ENCODE measurements around the gene RASGRF1. TPM values are rescaled to one million over a fixed set of nuclear protein-coding genes. Genes with fewer than 3 reads are reported as not detected.

RASGRF1 gene
- total and polyA plus RNA-seq, 9 of the 15 experiments (the other 6 are each of a cell fraction or from before 2014, with no cell fraction given), result 0.03 to 0.58 (median 0.06) TPM; not detected in 1

GRCh38 chr15:79071901-79072300, 18.7 kb downstream of the RASGRF1 start:
- intact Hi-C loops (cut with micrococcal nuclease), result no loop called here
- no CpG with 5 or more reads among the region's 3 CpGs for WGBS (ENCODE audit: insufficient coverage, low coverage, missing lambda C conversion rate)
- Histone ChIP-seq H3K9me1 (ENCODE audit: control insufficient read depth, insufficient read depth, low read length) (no peaks in the 10 kb centered on the region), H3K27ac (ENCODE audit: extremely low read depth, low read depth, low read length) (no peak overlapping the region), H3K79me2 (ENCODE audit: control insufficient read depth, insufficient read depth, low read length) (no peaks in the 10 kb centered on the region), H3K4me1 (replicated peaks in 1 of 2; ENCODE audit: control insufficient read depth in 2 of 2, insufficient read depth in 2 of 2, low read length in 2 of 2) (no peaks in the 10 kb centered on the region), H3K4me3 (no peak overlapping the region), H3K36me3 (ENCODE audit: control insufficient read depth, insufficient read depth, low read length) (no peaks in the 10 kb centered on the region), H4K20me1 (replicated peaks; ENCODE audit: control insufficient read depth, insufficient read depth, low read length) (peaks cover 9% of the 10 kb centered on the region; the same call in 1 of the 2 replicates), H3K9ac (ENCODE audit: insufficient read depth in 1 of 2, low read depth in 2 of 2, low read length in 2 of 2) (no peak overlapping the region), H3K4me2 (ENCODE audit: insufficient read depth, low read length) (no peak overlapping the region), H3K9me3 (replicated peaks; ENCODE audit: control insufficient read depth, insufficient read depth, low read depth, low read length) (no peaks in the 10 kb centered on the region), H3K27me3 (ENCODE audit: control insufficient read depth in 2 of 2, insufficient read depth in 2 of 2, low read length in 2 of 2) (peaks cover 2 to 28% of the 10 kb centered on the region in 2 experiments; a peak in 4 of 5 replicates), H2AFZ (ENCODE audit: low read depth, low read length) (no peak overlapping the region)
- TF ChIP-seq THAP7 (CRISPR knock-in tag; IDR thresholded peaks at IDR 0.05) (no peak), ZNF507 (tag; conservative IDR thresholded peaks at IDR 0.05) (no peak)
- no peak for ATAC-seq
- ChIA-PET POLR2A (interaction anchor here (0.9 to 1.1 kb wide), 2 partner anchors 9 to 21 kb away, joined by 3 to 4 read pairs; no protein-coding TSS in a partner anchor), CTCF (ENCODE audit: low intra/inter-chr PET ratio) (no interaction called here)
- BruUV-seq (replicated peaks), result no TSS peak
- no peak for DNase-seq (ENCODE audit: extremely low read depth in 1 of 4, low spot score in 3 of 4)
- in situ Hi-C loops (cut with MboI), result no loop called here
- no peak for FAIRE-seq

GRCh38 chr15:79068790-79069189, 21.8 kb downstream of the RASGRF1 start:
- H3K9me3 ChIP-seq (replicated peaks; ENCODE audit: control insufficient read depth, insufficient read depth, low read depth, low read length), result no peaks in the 10 kb centered on the region
- no peak overlapping the region for H2AFZ ChIP-seq (ENCODE audit: low read depth, low read length)
- in situ Hi-C loops (cut with MboI), result no loop called here
- H3K27me3 ChIP-seq (ENCODE audit: control insufficient read depth in 2 of 2, insufficient read depth in 2 of 2, low read length in 2 of 2), result peaks cover 2 to 18% of the 10 kb centered on the region in 2 experiments; a peak in 4 of 5 replicates
- no peak overlapping the region for H3K4me3 ChIP-seq
- H3K79me2 ChIP-seq (ENCODE audit: control insufficient read depth, insufficient read depth, low read length), result no peaks in the 10 kb centered on the region
- ChIA-PET POLR2A (no interaction called here), CTCF (ENCODE audit: low intra/inter-chr PET ratio) (no interaction called here)
- H4K20me1 ChIP-seq (replicated peaks; ENCODE audit: control insufficient read depth, insufficient read depth, low read length), result peaks cover 3% of the 10 kb centered on the region; the same call in 1 of the 2 replicates
- no peaks in the 10 kb centered on the region for H3K36me3 ChIP-seq (ENCODE audit: control insufficient read depth, insufficient read depth, low read length)
- no peak overlapping the region for H3K9ac ChIP-seq (ENCODE audit: insufficient read depth in 1 of 2, low read depth in 2 of 2, low read length in 2 of 2)
- H3K4me1 ChIP-seq (replicated peaks in 1 of 2; ENCODE audit: control insufficient read depth in 2 of 2, insufficient read depth in 2 of 2, low read length in 2 of 2), result no peaks in the 10 kb centered on the region
- H3K4me2 ChIP-seq (ENCODE audit: insufficient read depth, low read length), result no peak overlapping the region
- intact Hi-C loops (cut with micrococcal nuclease), result no loop called here
- no peak for FAIRE-seq
- no peak for ATAC-seq
- DNase-seq (ENCODE audit: extremely low read depth in 1 of 4, low spot score in 3 of 4), result no peak
- 0% methylated on average over 2 of the region's 2 CpGs for WGBS (ENCODE audit: insufficient coverage, low coverage, missing lambda C conversion rate)
- H3K9me1 ChIP-seq (ENCODE audit: control insufficient read depth, insufficient read depth, low read length), result no peaks in the 10 kb centered on the region
- H3K27ac ChIP-seq (ENCODE audit: extremely low read depth, low read depth, low read length), result no peak overlapping the region
- BruUV-seq (replicated peaks), result no TSS peak
- TF ChIP-seq PRPF4 (IDR thresholded peaks at IDR 0.05; ENCODE audit: insufficient read depth, low read depth, low read length, poor library complexity, severe bottlenecking), result no peak
- TF ChIP-seq ZNF57 (CRISPR knock-in tag; IDR thresholded peaks at IDR 0.05), result no peak
- no peak for TF ChIP-seq SRF (CRISPR knock-in tag; IDR thresholded peaks at IDR 0.05)
- TF ChIP-seq CXXC5 (CRISPR knock-in tag; IDR thresholded peaks at IDR 0.05), result no peak
- TF ChIP-seq RFX5 (IDR thresholded peaks at IDR 0.05; ENCODE audit: low read depth, low read length), result no peak
- TF ChIP-seq ZNF184 (CRISPR knock-in tag; IDR thresholded peaks at IDR 0.05), result no peak
- no peak for TF ChIP-seq SMARCC2 (IDR thresholded peaks at IDR 0.05; ENCODE audit: low read depth)
- TF ChIP-seq NUFIP1 (IDR thresholded peaks at IDR 0.05; ENCODE audit: partially characterized antibody), result no peak
- no peak for TF ChIP-seq POLR2B (IDR thresholded peaks at IDR 0.05; ENCODE audit: low read depth, partially characterized antibody)
- TF ChIP-seq ELF2 (CRISPR knock-in tag; IDR thresholded peaks at IDR 0.05), result no peak
- no peak for TF ChIP-seq EWSR1 (IDR thresholded peaks at IDR 0.05; ENCODE audit: borderline replicate concordance, low read depth, partially characterized antibody)
